Activated CD4-positive, alpha-beta T cell treated with anti-CD3 and anti-CD28 coated beads for 36 hours (primary cell): Measurements from ENCODE around the gene CUL7. TPM values are rescaled to one million over a fixed set of nuclear protein-coding genes. Genes with fewer than 3 reads are reported as not detected.
A peak's percentile ranks its signal among the peaks of the same experiment; 100 is the strongest.

Source experiments
- ATAC-seq: fragments of 200-7000 bp; cut with Tn5 transposase; one replicate; pipeline ENCODE4 v1.10.0; 2021; ENCODE audit warnings: mild to moderate bottlenecking, moderate library complexity
- CTCF ChIA-PET: fragments of 350-600 bp; sonication (Branson Sonifier 250); formaldehyde crosslinking; loops from one replicate; lab custom pipeline; 2021; ENCODE audit warnings: antibody characterized with exemption; lab: Charles Lee
- POLR2A ChIA-PET: fragments of 350-600 bp; sonication (Branson Sonifier 250); formaldehyde crosslinking; loops from one replicate; lab custom pipeline; 2021; ENCODE audit warnings: antibody characterized with exemption, inconsistent platforms; lab: Charles Lee
- DNase-seq: peaks from one replicate; pipeline ENCODE4 v3.0.0-alpha.2; 2020
- H3K27ac Mint-ChIP-seq: one replicate; pipeline ENCODE4 v1.8.0; 2021; ENCODE audit warnings: mixed read lengths
- H3K27me3 Mint-ChIP-seq: one replicate; pipeline ENCODE4 v1.8.0; 2021; ENCODE audit warnings: mixed read lengths
- H3K36me3 Mint-ChIP-seq: one replicate; pipeline ENCODE4 v1.8.0; 2021; ENCODE audit warnings: low read depth, mixed read lengths
- H3K4me1 Mint-ChIP-seq: one replicate; pipeline ENCODE4 v1.8.0; 2021; ENCODE audit warnings: mixed read lengths
- H3K4me3 Mint-ChIP-seq: one replicate; pipeline ENCODE4 v1.8.0; 2021; ENCODE audit warnings: mild to moderate bottlenecking, moderate library complexity, mixed read lengths
- H3K9me3 Mint-ChIP-seq: one replicate; pipeline ENCODE4 v1.8.0; 2021; ENCODE audit warnings: low read depth, mixed read lengths
- intact Hi-C, 2 experiments: fragments of 100-400 bp; cut with DNase I in 1 of 2; cut with micrococcal nuclease in 1 of 2; formaldehyde crosslinking; loops; one replicate each; pipeline versions ENCODE4 v1.14.2 to v1.15.1; 2022 to 2024; cut with DNase I, micrococcal nuclease
- total RNA-seq, 2 experiments: library from RNA; stranded (reverse); gene quantifications; one replicate each; pipeline ENCODE4 v1.2.3, GENCODE V29; 2021

CUL7 gene
- total RNA-seq, 2 experiments from 2014 or later: 16.3 to 18.0 TPM

DNA sequence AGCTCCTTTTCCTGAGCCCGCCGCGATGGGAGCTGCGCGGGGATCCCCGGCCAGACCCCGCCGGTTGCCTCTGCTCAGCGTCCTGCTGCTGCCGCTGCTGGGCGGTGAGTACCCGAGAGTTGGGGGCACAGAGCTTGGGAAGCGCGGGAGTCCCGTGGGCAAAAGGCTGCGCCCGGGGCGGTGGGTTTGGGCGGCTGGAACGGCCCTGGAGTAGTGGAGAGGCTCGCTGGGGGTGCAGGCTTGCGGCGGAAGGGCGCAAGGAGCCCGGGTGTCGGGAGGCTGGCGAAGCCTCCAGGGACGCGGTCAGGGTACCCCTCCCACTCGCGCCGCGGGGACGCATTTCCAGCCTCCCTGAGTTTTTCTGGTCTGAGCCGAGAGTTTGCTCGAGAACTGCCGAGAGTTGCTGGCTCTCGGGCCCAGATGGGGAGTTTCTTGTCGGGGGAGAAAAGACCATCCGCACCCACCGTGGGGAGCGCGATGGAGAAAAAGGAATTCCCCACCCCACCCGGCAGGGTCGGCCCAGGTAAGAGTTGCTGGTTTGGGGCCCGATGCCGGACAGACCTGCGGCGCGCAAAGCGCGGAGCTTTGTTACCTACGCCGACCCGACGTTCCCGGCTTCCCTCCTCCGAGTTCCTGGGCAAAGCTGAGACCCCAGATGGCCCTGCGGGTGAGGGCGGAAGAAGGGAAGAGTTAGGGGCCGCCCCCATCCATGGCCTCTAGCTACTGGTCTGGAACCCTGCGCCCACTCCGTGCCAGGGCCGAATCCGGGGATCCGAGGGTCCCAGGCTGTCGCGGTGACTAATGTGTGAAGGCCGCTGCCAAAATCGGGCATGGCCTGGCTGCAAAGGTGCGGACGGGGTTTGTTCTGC is 23.0 kb upstream of the CUL7 start:
- ATAC-seq (no peak), DNase-seq (peak; percentile 14)
- intact Hi-C loops: no loop called here
- ChIA-PET CTCF (interaction anchor here (2.2 kb wide), 1 partner anchor 67 kb away, joined by 10 read pairs; no protein-coding TSS in a partner anchor), POLR2A (no interaction called here)
- Mint-ChIP-seq H3K27me3 (peaks cover 9% of the 10 kb centered on the region), H3K36me3 (peaks cover 3% of the 10 kb centered on the region), H3K27ac (no peak overlapping the region), H3K4me3 (peak overlapping the region; percentile 65), H3K9me3 (no peaks in the 10 kb centered on the region), H3K4me1 (peaks cover 7% of the 10 kb centered on the region)

DNA sequence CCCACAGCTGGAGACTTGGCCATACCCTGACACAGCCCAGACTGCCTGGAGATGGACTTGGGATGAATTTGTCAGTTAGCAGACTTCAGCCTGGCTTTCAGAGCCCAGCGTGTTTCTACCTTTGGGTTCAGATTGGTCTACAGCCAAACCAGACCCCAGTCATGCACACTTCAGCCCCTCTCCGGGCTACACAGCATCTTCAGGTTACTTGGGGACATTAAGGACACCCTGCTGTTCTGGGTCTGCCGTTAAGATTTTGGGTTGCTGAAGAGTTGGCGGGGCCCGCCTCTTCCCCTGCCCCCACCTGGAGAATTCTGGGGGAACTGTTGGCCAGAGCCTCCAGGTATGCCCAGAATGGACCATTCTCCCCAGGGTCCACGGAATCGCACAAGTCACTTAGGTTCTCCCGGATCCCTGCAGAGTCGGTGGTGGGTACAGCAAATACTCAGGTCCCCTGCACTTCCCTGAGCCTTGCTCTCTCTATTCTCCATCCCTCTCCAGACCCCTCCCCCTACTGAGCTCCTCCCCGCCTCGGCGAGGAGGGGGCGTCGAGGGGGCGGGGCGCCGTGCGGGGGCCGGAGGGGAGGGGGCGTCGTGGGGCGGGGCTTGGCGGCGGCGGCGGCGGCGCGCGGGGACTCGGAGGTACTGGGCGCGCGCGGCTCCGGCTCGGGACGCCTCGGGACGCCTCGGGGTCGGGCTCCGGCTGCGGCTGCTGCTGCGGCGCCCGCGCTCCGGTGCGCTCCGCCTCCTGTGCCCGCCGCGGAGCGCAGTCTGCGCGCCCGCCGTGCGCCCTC is 22.2 kb upstream of the CUL7 start, which contains the start of gene PTK7:
TSS of gene PTK7 (plus strand) at position 645 of the 794 bp plus-strand sequence. CDS start 175 bp downstream, outside the sequence.
- H3K27me3 Mint-ChIP-seq: peaks cover 9% of the 10 kb centered on the region
- peaks cover 3% of the 10 kb centered on the region for H3K36me3 Mint-ChIP-seq
- CTCF ChIA-PET: interaction anchor here (2.2 kb wide), 1 partner anchor 68 kb away, joined by 10 read pairs; no protein-coding TSS in a partner anchor
- POLR2A ChIA-PET: no interaction called here
- ATAC-seq (peak; percentile 85), DNase-seq (peak; percentile 71)
- peaks cover 7% of the 10 kb centered on the region for H3K4me1 Mint-ChIP-seq
- intact Hi-C loops: no loop called here
- H3K4me3 Mint-ChIP-seq: peak within 1 kb of the TSS; percentile 65
- no peak within 1 kb of the TSS for H3K27ac Mint-ChIP-seq
- H3K9me3 Mint-ChIP-seq: no peaks in the 10 kb centered on the region

DNA sequence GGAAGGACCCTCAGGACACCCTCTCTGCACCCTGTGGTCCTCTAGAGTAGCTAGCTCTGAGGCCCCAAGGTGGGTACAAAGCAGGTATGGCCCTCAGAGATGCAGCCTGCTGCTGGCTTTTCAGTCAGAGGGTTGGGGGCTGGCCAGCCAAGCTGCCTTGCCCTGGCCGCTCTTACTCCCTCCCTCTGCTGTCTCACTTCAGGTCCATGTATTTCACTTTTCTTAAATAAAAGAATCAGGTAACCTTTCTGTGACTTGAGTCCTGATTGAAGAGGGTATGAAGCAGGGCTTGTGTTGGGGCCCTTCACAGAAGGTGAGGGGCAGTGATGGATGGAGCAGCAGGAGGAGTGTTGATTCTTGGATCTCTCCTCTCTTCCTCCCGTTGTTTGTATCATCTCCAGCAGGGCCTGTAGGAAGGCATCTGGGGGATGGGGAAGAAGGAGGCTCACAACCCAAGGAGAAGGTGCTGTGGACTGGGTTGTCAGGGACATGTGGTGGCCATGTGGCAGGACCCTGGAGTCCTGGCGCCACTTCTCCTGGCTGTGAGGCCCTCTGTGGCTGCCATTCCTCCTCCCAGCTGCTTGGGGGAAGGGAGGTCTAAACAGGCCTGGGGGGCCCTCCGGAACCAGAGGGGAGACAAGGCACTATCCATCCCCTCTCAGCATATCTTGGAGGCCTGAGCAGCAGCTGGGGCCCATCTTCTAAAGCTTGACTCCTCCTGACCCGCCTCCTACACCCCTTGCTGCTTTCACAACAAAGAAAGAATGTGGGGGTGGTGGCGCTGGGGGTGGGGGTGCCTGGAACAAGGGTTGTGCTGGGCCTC is 21.4 kb upstream of the CUL7 start:
- no peak overlapping the region for H3K4me3 Mint-ChIP-seq

DNA sequence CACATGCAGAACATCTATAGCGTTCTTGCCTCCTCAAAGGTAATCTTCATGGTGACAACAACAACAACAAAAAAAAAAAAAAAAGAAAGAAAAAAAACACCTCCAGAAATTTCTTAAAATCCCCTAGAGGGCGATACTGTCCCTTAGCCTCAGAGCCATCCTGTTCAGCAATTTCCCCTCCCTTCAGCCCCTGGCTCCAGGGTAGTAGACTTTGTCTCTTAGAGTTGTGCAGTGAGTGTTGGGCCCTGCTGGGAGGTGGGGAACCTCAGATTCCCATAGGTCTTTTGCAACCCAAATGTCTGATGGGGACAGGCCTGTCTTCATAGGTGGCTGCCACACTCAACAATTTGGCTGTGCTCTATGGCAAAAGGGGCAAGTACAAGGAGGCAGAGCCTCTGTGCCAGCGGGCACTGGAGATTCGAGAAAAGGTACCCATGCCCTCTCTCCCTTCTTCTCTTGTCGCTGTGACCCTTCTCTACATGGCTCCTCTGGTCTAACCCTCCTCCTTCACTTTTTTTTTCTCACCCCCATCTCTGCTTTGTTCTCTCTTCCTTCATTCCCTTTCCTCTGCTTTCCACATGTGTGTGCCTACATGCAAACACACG is 16.5 kb upstream of the CUL7 start:
- DNase-seq (peak; percentile 47), ATAC-seq (peak; percentile 85)
- Mint-ChIP-seq H3K36me3 (peaks cover 3% of the 10 kb centered on the region), H3K4me1 (no peaks in the 10 kb centered on the region), H3K9me3 (no peaks in the 10 kb centered on the region), H3K27me3 (no peaks in the 10 kb centered on the region), H3K27ac (no peak overlapping the region), H3K4me3 (no peak overlapping the region)
- ChIA-PET CTCF (interaction anchor here (0.7 to 0.8 kb wide), 3 partner anchors 11 to 48 kb away, joined by 3 to 4 read pairs (median 3); partner anchors contain the start of genes KLC4 and MRPL2), POLR2A (no interaction called here)
- intact Hi-C loops: loop anchor here (1.0 to 5.0 kb wide), 3 partner anchors 73 to 168 kb away; no protein-coding TSS in a partner anchor

More for the DNA sequence above, 21.4 kb upstream of the CUL7 start:
- Mint-ChIP-seq H3K4me1 (peaks cover 7% of the 10 kb centered on the region), H3K27me3 (peaks cover 9% of the 10 kb centered on the region), H3K36me3 (peaks cover 3% of the 10 kb centered on the region), H3K9me3 (no peaks in the 10 kb centered on the region), H3K27ac (no peak overlapping the region)
- intact Hi-C loops: loop anchor here in 1 of 2 experiments (5.0 kb wide), 1 partner anchor 173 kb away; no protein-coding TSS in a partner anchor
- DNase-seq (no peak), ATAC-seq (no peak)
- ChIA-PET CTCF (interaction anchor here (0.6 kb wide), 1 partner anchor 13 kb away, joined by 3 read pairs; no protein-coding TSS in a partner anchor), POLR2A (no interaction called here)

DNA sequence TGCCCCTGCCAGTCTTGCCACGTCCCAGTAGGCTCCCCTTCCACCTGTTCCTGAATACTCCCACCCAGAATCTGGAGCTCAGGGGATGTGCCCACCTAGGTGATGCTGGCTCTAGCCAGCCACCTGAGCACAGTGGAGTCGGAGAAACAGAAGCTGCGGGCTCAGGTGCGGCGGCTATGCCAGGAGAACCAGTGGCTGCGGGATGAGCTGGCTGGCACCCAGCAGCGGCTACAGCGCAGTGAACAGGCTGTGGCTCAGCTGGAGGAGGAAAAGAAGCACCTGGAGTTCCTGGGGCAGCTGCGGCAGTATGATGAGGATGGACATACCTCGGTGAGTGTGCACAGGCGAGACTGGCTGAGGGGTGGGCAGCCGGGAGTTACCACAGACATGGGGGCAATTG is 9.2 kb upstream of the CUL7 start:
- Mint-ChIP-seq H3K27ac (no peak overlapping the region), H3K36me3 (no peaks in the 10 kb centered on the region), H3K27me3 (no peaks in the 10 kb centered on the region), H3K4me3 (no peak overlapping the region), H3K4me1 (peaks cover 24% of the 10 kb centered on the region), H3K9me3 (no peaks in the 10 kb centered on the region)
- ChIA-PET POLR2A (no interaction called here), CTCF (interaction anchor here (0.6 kb wide), 1 partner anchor 314 kb away, joined by 3 read pairs; no protein-coding TSS in a partner anchor)
- intact Hi-C loops: no loop called here
- ATAC-seq (no peak), DNase-seq (no peak)

DNA sequence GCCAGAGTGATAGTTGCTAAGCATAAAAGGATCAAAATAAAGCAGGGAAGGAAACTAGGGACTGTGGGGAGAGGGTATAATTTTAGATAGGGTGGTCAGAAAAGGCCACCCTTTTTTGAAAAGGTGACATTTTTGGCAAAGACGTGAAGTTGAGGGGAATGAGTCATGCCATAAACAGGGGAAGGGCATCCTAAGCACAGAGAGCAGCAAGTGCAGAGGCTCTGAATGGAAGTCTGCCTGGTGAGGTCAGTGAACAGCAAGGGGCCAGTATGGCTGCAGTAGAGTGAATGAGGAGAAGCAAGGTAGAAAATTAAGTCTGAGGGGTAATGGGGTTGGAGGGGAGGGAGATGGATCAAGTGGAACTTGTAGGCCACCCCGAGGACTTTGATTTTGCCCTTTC is 8.2 kb upstream of the CUL7 start:
- H3K36me3 Mint-ChIP-seq: peaks cover 2% of the 10 kb centered on the region
- POLR2A ChIA-PET: interaction anchor here (0.5 kb wide), 1 partner anchor 365 kb away, joined by 3 read pairs; the partner anchor contains the start of gene ABCC10
- no peak overlapping the region for H3K4me3 Mint-ChIP-seq
- no peak overlapping the region for H3K27ac Mint-ChIP-seq
- no peaks in the 10 kb centered on the region for H3K27me3 Mint-ChIP-seq
- peaks cover 27% of the 10 kb centered on the region for H3K4me1 Mint-ChIP-seq
- no peaks in the 10 kb centered on the region for H3K9me3 Mint-ChIP-seq
- intact Hi-C loops: no loop called here
- ATAC-seq (no peak), DNase-seq (no peak)
- CTCF ChIA-PET: no interaction called here

DNA sequence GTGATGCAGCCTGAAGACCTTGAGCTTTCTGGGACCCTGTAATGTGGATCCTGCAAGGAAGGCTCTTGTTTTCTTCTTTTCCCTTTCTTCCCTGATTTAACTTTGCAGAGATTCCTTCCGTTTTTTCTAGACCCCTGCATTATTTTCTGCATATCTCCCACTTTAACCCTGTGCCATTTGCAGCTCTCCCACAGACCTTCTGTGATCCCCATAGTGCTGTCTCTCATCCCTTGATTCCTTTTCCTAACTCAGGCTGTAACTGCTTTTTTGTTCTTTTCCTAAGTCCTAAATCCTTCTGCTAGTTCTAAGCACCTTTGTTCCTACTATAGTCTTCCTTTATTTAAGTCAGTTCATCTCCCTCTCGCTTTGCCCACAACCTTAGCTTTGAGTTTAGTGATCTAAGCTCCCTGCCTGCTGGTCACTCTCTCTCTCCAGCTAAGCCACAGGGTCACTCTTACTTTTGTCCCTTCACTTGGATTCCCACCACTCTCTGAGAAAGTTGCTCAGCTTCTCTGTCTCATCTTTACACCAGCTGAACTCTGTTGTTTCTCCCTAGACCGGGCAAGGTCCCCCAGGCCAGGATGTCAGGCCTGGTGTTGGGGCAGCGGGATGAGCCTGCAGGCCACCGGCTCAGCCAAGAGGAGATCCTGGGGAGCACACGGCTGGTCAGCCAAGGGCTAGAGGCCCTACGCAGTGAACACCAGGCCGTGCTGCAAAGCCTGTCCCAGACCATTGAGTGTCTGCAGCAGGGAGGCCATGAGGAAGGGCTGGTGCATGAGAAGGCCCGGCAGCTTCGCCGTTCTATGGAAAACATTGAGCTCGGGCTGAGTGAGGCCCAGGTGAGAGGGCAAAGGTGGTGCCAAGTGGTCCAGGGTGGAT is 7.3 kb upstream of the CUL7 start:
- Mint-ChIP-seq H3K36me3 (peaks cover 4% of the 10 kb centered on the region), H3K27ac (peak overlapping the region; percentile 1), H3K27me3 (no peaks in the 10 kb centered on the region), H3K4me1 (peaks cover 27% of the 10 kb centered on the region), H3K4me3 (peak overlapping the region; percentile 85), H3K9me3 (no peaks in the 10 kb centered on the region)
- intact Hi-C loops: no loop called here
- POLR2A ChIA-PET: interaction anchor here (0.5 kb wide), 1 partner anchor 366 kb away, joined by 3 read pairs; the partner anchor contains the start of gene ABCC10
- ATAC-seq (no peak), DNase-seq (no peak)
- CTCF ChIA-PET: interaction anchor here (0.7 to 1.4 kb wide), 2 partner anchors 12 to 796 kb away, joined by 3 to 4 read pairs; no protein-coding TSS in a partner anchor

DNA sequence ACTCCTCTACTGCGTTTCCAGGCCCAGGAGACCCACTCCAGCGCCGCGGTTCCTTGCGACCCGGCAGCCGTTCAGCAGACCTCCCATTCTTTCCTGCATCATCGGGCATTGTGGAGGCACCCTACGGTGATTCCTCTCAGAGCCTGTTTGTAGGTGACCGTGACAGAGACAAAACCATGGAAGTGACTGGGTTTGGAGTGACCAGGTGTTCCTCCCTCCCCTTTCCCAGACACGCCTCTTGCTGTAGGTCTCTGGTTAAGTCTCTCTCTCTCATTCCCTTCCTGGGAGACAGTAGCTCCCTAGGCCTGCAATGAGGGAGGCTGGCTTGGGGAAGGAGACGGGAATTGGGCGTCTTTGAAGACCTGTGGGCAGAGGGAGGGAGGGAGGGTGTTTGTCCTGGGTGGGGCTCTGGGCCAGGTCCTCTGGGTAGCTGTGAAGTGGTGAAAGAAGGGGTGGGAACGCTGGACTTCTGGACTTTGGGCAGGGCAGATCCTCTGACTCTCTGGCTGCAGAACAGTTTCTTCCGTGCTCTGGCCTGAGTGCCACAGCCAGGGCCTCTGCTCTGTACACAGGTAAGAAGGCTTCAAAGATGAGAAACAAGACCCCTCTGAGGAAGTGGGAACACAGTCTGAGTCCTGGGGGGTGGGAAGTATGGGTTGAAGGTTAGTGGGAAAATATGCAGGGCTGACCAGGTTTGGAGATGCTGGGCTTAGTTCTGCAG is 6.5 kb upstream of the CUL7 start:
- no peaks in the 10 kb centered on the region for H3K27me3 Mint-ChIP-seq
- H3K36me3 Mint-ChIP-seq: peaks cover 11% of the 10 kb centered on the region
- POLR2A ChIA-PET: interaction anchor here (1.3 kb wide), 1 partner anchor 130 kb away, joined by 3 read pairs; the partner anchor contains the start of gene CNPY3
- intact Hi-C loops: no loop called here
- peak overlapping the region; percentile 85 for H3K4me3 Mint-ChIP-seq
- CTCF ChIA-PET: interaction anchor here (0.5 to 1.4 kb wide), 3 partner anchors 11 to 795 kb away, joined by 3 to 4 read pairs (median 3); no protein-coding TSS in a partner anchor
- no peaks in the 10 kb centered on the region for H3K9me3 Mint-ChIP-seq
- DNase-seq (no peak), ATAC-seq (no peak)
- H3K27ac Mint-ChIP-seq: peak overlapping the region; percentile 94
- H3K4me1 Mint-ChIP-seq: peaks cover 27% of the 10 kb centered on the region
